Right ventricle myocardium inferior (tissue), 1 donor: ENCODE data around the gene MACF1. TPM values are rescaled to one million over a fixed set of nuclear protein-coding genes. Genes with fewer than 3 reads are reported as not detected.
"Not testable (repeated sequence)": the region's sequence is repeated elsewhere in the genome, so short reads cannot be mapped to it uniquely, and the experiment has no call there.

Experiments used
- ATAC-seq: fragments of 200-7000 bp; cut with Tn5 transposase; one replicate; pipeline ENCODE4 v1.9.1; 2020; ENCODE audit warnings: mild to moderate bottlenecking, moderate library complexity
- DNase-seq: peaks from one replicate; pipeline ENCODE4 v3.0.0; 2021; ENCODE audit errors: missing footprints
- intact Hi-C: fragments of 100-400 bp; cut with DNase I; formaldehyde crosslinking; loops from one replicate; pipeline ENCODE4 v1.11.0; 2022
- long read RNA-seq: library from polyadenylated mRNA; unstranded; transcript quantifications from one replicate; pipeline ENCODE4 v2.0.0, GENCODE V29; 2021
- total RNA-seq: library from RNA; stranded (reverse); fragmentation: NEBNext Ultra II Directional; extraction: Animal tissue kit (Norgen Biotek cat#: 25700); gene quantifications from one replicate; pipeline ENCODE4 v1.2.1, GENCODE V29; 2021
- donor health status: DM: no; HTN: yes; CAD: no; lungs with severe emphysema.

Gene MACF1, protein sequence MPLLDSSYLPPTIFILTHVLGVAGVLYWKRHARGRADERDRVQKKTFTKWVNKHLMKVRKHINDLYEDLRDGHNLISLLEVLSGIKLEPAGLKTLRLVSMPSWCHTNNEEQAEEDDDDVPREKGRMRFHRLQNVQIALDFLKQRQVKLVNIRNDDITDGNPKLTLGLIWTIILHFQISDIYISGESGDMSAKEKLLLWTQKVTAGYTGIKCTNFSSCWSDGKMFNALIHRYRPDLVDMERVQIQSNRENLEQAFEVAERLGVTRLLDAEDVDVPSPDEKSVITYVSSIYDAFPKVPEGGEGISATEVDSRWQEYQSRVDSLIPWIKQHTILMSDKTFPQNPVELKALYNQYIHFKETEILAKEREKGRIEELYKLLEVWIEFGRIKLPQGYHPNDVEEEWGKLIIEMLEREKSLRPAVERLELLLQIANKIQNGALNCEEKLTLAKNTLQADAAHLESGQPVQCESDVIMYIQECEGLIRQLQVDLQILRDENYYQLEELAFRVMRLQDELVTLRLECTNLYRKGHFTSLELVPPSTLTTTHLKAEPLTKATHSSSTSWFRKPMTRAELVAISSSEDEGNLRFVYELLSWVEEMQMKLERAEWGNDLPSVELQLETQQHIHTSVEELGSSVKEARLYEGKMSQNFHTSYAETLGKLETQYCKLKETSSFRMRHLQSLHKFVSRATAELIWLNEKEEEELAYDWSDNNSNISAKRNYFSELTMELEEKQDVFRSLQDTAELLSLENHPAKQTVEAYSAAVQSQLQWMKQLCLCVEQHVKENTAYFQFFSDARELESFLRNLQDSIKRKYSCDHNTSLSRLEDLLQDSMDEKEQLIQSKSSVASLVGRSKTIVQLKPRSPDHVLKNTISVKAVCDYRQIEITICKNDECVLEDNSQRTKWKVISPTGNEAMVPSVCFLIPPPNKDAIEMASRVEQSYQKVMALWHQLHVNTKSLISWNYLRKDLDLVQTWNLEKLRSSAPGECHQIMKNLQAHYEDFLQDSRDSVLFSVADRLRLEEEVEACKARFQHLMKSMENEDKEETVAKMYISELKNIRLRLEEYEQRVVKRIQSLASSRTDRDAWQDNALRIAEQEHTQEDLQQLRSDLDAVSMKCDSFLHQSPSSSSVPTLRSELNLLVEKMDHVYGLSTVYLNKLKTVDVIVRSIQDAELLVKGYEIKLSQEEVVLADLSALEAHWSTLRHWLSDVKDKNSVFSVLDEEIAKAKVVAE (N-terminal part only)
- total RNA-seq = 217 TPM
- long read RNA-seq, partial matches to known transcripts = 6 of 12 reads
- long read RNA-seq, other reads (novel, unspliced or antisense) = 6 of 12 reads

DNA sequence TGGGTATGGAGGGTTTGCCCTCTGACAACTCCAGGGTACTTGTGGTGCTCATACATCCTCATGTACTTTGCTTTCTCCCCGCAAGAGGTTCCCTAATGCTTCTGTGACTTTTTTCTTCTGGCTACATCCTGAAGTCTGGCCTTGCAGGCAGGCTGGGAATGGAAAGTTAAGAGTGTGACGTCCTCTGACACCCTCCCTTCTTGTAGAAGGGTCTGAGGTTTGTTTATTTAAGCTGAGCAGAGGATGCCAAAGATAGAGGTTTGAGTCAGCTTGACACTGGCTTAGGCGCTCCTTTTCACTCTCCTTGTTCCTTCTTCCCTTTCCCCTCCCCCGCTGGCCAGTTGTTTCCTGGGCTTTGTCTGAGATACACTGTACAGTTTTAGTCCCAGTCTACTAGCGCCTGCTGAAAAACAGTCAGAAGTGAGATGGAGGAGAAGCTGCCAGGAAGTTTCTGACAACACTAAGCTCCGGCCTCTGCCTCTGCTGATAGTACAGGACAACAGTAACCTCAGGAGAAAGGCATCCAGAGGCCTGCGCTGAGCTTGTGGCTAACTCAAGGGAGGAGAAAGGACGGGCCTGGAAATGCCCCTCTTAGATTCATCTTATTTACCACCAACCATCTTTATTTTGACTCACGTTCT lies at the start of gene MACF1:
Gene MACF1 (plus strand): TSS at position 255 of the 641 bp plus-strand sequence. CDS start 328 bp downstream, at position 583.
- intact Hi-C loops = no loop called here
- DNase-seq (no peak), ATAC-seq (peak; percentile 91)

GRCh38 chr1:39157304-39157703 lies 47.2 kb upstream of the MACF1 start:
- DNase-seq (no peak), ATAC-seq (no peak)
- intact Hi-C loops = no loop called here

DNA sequence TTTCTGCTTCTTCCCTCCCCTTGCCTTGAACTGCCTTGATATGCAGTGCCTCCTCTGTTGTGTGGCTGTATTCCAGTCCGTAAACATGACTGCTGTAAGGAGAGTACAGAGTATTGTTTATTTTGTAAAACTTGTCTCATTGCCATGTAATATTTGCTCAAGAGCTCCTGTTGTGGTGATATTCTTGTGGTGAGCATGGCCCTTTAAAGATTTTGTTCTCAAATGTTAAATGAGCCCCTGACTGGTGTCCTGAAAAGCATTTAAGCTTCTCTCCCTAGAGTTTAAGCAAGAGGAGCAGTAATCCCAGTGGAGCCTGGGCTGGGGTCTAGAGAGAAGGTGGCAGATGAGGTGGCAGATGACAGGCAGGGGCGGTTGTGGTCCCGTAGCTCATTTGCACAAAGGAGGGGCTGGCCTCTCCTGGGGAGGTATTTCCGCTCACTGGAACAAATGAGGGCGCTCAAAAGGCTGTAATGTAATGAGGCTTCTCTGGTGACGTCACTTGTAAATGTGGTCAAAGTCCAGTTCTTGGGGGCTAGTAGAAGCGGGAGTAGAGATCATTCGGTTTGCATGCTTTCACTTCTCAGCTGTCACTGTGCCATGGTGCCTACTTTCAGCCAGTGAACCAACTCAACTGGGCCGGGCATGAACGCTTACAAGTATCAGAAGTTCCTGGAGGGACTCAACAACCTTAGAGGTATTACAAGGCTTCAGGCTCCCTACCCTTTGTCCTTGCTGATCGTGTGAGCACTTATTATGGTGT lies 46.0 kb upstream of the MACF1 start:
- DNase-seq (no peak), ATAC-seq (no peak)
- intact Hi-C loops = no loop called here

DNA sequence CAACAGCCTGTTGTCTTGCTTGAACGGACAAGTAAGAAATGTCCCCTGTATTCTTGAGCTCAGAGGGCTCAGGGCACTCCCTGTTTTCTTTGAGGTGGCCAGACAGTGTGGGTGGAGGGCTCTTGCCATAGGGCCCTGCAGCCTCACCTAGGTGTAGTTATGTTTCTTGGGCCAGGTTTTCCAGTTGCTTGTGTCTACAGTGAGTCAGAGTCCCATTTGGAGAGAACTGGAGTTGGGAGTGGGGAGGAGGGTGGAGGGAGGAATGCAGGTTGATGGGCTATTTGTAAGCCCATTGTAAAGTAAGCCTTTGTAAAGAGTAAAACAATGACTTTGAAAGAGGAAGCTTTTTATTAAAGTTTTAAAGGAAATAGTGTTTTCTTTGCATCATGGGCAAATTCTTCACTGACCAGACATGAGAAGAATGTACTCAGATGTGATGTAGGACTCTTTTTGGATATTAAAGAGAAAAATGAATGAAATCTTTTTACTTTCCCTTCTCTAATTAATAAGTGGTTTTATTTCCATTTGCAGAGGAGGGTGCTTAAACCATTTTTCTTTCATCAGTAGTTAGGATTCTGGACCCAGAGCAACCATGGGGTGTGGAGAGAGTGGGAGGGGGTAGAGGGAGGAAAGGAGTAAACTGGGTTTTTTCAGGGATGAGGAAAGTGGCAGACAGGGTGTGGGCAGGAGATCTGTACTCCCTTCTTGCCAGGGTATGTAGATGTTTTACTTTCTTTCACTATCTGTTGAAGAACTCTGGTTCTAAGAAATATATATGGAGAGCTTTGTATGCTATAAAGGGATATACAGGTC lies 45.1 kb upstream of the MACF1 start:
- intact Hi-C loops = no loop called here
- ATAC-seq = no peak
- no peak for DNase-seq

DNA sequence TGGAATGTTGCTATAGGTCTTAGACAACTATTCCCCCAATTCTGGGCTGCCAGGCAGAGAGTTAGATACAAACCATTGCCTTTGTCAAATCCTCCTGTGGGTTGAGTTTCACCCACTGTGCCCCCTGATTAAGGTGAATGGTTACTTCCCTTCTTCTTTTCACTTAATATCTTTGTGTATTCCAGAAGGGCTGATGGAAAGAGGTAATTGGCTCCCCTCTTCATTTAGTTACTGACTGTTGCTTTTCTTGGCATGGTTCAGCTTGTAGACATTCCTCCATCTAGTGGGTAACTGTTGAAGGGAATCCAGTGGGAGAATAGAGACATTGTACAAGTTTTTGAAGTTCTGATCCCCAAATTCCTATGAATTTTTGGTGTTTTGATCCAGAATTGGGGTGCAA lies 43.8 kb upstream of the MACF1 start:
- DNase-seq (no peak), ATAC-seq (no peak)
- intact Hi-C loops = no loop called here

GRCh38 chr1:39161811-39162210 lies 42.7 kb upstream of the MACF1 start:
- intact Hi-C loops, ATAC-seq, DNase-seq: not testable (repeated sequence)

- intact Hi-C loops = no loop called here
- ATAC-seq = no peak
- DNase-seq = no peak
Measured at GRCh38 chr1:39163469-39163868, 41.0 kb upstream of the MACF1 start.

- DNase-seq (no peak), ATAC-seq (no peak)
- intact Hi-C loops = no loop called here
Measured at GRCh38 chr1:39164256-39164655, 40.2 kb upstream of the MACF1 start.

- intact Hi-C loops = no loop called here
- ATAC-seq = peak; percentile 59
Measured at GRCh38 chr1:39165049-39165448, 39.4 kb upstream of the MACF1 start.

GRCh38 chr1:39165488-39165887 lies 39.0 kb upstream of the MACF1 start:
- no peak for DNase-seq
- intact Hi-C loops = no loop called here
- ATAC-seq = no peak

More at GRCh38 chr1:39165049-39165448, 39.4 kb upstream of the MACF1 start:
- DNase-seq = no peak

DNA sequence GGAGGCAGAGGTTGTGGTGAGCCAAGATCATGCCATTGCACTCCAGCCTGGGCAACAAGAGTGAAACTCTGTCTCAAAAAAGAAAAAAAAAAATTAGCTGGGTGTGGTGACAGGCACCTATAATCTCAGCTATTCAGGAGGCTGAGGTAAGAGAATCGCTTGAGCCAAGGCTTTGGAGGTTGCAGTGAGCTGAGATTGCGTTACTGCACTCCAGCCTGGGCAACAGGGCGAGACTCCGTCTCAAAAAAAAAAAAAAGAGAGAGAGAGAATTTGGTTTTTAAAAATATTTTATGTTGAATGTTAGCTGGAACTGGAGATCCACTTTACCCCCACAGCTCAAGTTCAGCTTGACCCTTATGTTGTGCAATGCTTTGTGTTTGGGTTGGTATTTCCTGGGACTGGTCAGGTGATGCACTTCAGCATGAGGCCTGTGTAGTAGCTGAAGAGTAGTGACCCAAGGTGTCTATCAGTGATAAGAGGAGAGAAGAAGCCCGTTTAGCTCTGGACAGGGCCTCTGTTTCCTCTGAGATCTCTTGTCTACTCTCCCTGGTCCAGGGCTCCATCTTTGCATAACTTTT lies 36.8 kb upstream of the MACF1 start:
- no peak for DNase-seq
- ATAC-seq = no peak
- intact Hi-C loops = no loop called here

DNA sequence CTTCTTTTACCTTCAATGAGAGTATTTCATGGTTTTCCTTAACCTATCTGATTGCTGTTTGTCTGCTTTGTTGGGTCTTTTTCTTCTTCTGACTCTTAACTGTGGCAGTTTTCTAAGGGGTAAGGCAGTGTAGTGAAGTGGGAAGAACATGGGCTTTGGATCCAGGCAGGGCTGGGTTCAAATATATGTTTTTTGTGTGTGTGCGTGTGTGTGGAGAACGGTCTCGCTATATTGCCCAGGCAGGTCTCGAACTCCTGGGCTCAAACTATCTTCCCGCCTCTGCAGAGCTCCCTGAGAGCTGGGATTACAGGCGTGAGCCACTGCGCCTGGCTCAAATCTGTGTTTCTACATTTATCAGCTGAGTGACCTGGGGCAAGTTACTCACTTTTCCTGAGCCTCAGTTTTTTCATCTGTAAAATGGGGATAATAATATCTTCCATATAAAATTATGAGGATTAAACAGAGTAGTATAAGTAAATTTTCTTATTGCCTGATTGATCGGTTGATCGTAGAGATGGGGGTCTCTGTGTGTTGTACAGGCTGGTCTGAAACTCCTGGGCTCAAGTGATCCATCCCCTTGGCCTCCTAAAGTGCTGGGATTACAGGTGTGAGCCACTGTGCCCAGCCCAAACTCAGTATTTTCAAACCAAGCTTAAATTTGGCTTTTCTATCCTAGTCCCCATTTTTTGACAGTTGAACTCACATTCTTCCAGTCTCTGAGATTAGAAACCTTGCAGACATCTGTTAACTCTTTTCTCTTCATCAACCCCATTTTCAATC lies 36.0 kb upstream of the MACF1 start:
- ATAC-seq (no peak), DNase-seq (no peak)
- intact Hi-C loops = no loop called here

DNA sequence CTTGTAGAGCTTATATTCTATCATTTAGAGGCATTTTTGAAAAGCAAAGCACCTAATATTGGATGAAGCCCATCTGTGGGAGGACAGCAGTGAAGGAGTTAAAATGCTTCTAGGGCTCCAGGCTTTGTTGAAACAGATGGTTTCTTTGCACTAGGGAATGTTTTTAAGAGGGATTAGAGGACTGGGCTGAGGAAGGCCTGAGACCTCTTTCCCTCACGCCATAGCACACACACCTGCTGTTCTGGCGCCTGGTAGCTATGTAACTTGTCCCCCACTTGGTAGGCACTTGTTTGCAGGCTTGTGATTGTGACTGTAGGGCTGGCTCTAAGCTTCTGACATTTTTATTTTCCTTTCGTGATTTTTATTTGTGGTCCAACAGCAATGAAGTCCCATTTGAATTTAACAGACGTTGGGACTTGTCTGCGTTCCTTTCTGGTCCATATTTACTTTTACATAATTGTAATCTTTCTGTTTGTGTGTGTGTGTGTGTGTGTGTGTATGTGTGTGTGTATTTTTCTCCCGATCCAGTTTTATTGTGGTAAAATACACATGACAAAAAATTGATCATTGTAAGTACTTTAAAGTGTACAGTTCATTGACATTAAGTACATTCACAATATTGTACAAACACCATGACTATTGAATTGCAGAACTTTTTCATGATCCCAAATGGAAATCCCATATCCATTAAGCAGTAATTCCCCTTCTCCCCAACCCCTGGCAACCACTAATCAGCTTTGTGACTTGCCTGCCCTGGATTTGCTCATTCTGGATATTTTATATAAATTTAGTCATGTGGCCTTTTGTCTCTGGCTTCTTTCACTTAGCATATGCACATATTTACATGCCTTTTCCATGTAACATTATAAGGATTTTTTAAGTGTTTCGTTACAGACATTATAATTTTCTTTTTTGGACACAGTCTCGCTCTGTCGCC lies 33.5 kb upstream of the MACF1 start:
- ATAC-seq (no peak), DNase-seq (no peak)
- intact Hi-C loops = no loop called here

- no peak for DNase-seq
- ATAC-seq = peak; percentile 35
- intact Hi-C loops = no loop called here
Measured at GRCh38 chr1:39173119-39173994, 31.1 kb upstream of the MACF1 start.
